Activated CD8-positive, alpha-beta memory T cell treated with anti-CD3 and anti-CD28 coated beads, Interleukin-2, amount 50 U/mL, for 1 hour (primary cell): ENCODE measurements around the gene SMOC2.
"Not testable (repeated sequence)": the region's sequence is repeated elsewhere in the genome, so short reads cannot be mapped to it uniquely, and the experiment has no call there.

ENCODE experiments used
- DNase-seq: peaks from one replicate; pipeline ENCODE4 v3.0.0-alpha.2; 2020; ENCODE audit errors: extremely low read depth

SMOC2 gene

GRCh38 chr6:168655462-168656152, 214.6 kb downstream of the SMOC2 start:
- DNase-seq = no peak

- no peak for DNase-seq
Measured at GRCh38 chr6:168658059-168658458, 217.1 kb downstream of the SMOC2 start.

DNA sequence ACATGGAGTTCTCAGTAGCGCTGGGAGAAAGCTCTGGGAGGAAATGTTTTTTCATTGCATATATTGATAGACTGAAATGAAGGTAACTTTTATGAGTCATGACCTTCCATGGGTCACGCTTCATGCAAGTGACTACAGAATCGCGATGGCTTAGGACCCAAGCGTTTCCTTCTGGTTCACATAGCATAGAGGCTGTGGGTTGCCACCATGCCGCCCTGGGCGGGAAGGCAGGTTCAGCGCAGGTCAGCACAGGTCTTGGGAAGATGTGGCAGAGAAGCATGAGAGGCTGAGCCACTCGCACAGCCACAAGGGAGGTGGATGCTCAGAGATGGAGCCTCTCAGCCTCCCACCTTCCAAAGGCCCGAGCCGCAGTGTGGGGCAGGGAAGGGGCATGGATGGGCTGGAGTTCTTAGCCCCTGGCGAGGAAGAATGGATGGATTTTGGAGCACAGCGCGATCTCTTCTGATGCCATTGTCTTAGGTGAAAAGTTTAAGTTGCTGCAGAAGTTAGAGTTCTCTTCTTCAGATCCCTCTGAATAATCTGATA, 219.5 kb downstream of the SMOC2 start:
- no peak for DNase-seq

- DNase-seq = no peak
Measured at GRCh38 chr6:168662301-168662936, 221.4 kb downstream of the SMOC2 start.

DNA sequence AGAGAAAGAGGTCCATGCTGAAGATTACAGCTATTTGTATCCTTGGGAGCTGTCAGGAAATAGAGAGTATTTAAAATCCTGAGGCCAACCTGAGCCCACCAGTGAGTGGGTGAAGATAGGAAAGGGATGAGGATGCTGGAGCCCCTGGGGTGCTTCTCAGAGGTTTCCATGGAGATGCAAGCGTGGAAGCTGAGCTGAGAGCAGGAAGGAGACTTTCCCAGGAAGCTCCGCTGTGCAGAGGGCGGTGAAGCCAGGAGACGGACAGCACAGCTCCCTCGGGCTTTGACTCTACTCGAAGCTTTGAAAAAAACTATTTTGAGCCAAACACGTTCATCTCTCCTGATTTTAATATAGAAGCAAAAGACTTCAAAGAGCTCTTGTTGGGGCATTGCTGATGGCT, 222.1 kb downstream of the SMOC2 start:
- no peak for DNase-seq

DNA sequence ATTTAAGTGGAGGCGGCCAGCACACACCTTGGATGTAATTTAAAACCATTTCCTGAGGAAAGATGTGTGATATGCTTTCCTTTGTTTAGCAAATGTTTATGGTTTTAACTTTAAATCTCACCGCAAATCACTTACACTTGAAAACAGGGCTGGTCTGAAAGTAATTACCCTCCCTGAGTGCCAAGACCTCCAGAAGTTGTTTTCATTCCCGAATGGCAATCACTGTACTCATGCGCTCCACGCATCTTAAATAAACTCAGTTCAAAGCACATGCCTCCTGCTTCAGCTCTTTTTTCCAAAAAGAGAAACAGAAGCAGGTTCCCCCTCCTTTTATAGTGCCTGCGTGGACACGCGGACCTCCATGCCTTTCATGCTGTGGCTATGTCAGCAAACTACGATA, 224.0 kb downstream of the SMOC2 start:
- no peak for DNase-seq

- DNase-seq = no peak
Measured at GRCh38 chr6:168666170-168666569, 225.2 kb downstream of the SMOC2 start.

DNA sequence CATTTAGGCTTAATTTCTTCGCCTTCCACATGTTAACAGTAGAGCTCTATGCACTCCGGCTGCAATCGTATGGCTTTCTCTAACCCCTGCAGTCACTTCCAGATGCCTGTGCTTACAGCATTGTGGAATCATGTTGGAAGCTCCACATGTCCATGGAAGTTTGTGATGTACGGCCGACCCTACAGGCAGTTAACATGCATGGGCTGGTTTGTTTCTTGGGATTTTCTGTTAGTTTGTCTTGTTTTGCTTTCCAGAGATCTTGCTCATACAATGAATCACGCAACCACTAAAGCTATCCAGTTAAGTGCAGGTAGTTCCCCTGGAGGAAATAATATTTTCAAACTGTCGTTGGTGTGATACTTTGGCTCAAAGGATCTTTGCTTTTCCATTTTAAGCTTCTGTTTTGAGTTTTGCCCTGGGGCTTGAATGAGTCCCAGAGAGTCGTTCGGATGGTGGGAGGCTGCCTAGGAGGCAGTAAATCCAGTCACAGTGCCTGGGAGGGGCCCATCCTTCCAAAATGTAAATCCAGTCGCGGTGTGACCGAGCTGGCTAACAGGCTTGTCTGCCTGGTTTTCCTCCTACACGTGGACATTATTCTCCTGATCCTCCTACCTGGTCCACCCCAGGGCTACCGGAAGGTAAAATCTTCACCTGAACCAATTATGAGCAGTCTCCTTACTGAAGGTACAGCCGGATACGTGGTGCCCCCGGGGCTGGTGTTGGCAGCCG, 225.9 kb downstream of the SMOC2 start:
- no peak for DNase-seq

GRCh38 chr6:168667428-168667805, 226.4 kb downstream of the SMOC2 start:
- DNase-seq = no peak

DNA sequence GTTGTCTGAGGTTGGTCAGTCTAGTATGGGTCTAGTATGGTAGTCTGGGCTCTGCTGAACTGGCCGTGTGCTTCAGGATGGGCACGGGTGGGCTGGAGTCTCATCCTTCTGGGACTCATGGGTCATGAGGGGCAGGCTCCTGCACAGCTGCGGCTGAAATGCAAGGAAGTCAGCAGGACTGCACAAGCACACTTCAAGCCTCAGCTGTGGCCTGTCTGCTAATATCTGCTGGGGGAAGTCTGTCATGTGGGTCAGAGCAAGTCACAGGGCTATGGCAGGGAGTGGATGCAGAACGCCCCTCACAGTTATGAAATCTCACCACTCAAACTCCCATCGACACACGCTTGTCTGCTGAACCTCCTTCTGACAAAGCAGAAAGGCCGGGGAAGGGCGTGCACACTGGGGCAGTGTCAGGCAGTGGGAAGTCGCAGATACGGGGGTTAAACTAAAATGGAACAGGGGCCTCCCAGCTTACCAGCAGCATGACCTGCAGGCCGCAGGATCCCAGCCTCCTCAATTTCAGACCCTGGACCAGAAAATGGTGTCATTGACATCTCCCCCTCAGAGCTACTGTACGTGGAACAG, 229.5 kb downstream of the SMOC2 start:
- no peak for DNase-seq

DNA sequence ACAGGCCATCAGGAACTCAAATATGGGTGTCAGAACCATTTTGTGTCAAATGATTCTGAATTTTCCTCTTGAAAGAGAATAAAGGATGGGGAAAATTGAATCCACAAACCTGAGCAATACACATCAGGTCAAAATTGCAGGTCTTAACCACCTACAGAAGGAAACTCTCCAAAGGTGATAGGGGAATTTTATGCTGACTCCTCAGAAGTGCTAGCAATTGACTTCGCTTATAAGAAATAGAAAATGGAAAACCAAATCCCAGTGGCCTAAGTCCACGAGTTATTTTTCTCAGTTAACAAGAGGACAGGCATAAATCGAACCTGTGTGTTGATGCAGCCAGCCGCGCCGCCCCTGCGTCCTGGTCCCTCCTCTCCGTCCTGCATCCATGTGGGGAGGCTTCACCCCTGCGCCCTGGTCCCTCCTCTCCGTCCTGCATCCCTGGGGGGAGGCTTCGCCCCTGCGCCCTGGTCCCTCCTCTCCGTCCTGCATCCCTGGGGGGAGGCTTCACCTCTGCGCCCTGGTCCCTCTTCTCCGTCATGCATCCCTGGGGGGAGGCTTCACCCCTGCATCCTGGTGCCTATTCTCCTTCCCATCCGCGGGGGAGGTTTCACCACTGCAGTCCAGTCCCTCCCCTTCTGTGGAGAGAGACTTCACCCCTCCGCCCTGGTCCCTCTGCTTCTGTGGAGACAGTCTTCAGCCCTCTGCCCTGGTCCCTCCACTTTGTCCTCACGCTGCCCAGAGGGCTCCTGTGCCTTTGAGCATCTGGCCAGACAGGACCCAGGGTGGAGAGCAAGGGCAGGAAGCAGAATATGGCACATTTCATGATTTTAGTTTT, 230.3 kb downstream of the SMOC2 start:
- no peak for DNase-seq

- DNase-seq = no peak
Measured at GRCh38 chr6:168671863-168672546, 231.0 kb downstream of the SMOC2 start.

- no peak for DNase-seq
Measured at GRCh38 chr6:168674595-168674994, 233.6 kb downstream of the SMOC2 start.

DNA sequence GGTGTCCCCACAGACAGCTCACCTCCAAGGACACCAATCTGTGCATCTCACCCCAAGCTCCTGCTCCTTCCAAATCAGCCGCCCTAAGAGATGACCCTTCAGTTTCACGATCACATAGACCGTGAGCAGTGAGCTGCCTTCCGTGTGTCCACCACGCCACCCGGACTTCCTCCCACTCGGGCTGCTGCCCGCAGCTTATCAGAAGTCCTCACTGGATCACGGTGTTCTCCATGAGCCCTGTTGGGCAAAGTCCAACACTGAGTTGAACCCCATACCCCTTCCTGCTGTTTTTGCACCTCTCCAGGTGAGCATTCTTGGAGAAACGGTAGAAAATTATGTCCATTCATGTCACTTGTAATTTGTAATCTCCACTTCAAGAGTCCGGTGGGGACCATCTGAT, 234.4 kb downstream of the SMOC2 start:
- DNase-seq = no peak

GRCh38 chr6:168675933-168676551, 235.1 kb downstream of the SMOC2 start:
- no peak for DNase-seq

- no peak for DNase-seq
Measured at GRCh38 chr6:168676552-168677322, 235.8 kb downstream of the SMOC2 start.

- DNase-seq = not testable (repeated sequence)
Measured at GRCh38 chr6:168677323-168677781, 236.4 kb downstream of the SMOC2 start.

DNA sequence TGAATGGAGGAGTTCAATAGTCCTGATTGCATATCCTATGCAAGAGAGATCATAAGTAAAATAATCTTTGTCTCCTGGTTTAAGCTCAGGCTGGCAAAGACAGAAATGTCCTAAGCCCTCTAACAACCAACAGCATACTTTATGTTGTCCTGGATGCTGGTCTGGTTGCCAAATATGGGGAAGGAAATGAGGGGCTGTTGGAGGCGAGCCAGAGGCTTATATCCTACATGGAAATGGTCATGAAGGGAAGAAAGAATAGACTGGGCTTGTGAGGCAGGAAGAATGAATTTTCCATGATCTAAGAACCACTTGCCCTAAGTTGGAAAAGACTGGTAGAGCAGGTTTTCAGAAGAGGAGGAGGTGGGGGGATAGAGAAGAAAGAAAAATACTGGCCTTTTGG, 237.1 kb downstream of the SMOC2 start:
- no peak for DNase-seq

- no peak for DNase-seq
Measured at GRCh38 chr6:168678588-168678987, 237.6 kb downstream of the SMOC2 start.

DNA sequence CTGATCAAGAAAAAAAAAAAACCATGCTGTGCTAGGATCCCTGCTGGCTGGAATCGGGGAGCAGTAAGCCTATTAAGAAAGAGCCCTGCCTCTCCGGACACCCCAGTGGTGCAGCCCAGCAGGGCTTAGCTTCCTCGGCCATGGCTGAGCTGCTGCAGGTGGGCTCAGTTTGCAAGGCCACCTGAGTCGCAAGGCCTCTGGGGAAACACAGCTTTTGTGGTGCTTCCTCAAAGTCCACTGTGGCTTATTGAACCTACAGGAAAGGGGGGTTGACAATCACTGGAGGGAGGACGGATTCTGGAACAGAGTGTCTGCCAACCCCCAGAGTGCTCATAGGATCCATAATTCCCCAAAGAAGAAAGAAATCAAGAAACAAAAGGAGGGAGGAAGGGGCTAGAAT, 240.8 kb downstream of the SMOC2 start:
- no peak for DNase-seq
